ENCODE data around the gene MAP2K3. TPM values are rescaled to one million over a fixed set of nuclear protein-coding genes. Genes with fewer than 3 reads are reported as not detected.

MAP2K3 gene
- total and polyA plus RNA-seq, 2 of the 8 experiments (the other 6 are each of a cell fraction or from before 2014, with no cell fraction given): 16.9 to 33.5 TPM

DNA sequence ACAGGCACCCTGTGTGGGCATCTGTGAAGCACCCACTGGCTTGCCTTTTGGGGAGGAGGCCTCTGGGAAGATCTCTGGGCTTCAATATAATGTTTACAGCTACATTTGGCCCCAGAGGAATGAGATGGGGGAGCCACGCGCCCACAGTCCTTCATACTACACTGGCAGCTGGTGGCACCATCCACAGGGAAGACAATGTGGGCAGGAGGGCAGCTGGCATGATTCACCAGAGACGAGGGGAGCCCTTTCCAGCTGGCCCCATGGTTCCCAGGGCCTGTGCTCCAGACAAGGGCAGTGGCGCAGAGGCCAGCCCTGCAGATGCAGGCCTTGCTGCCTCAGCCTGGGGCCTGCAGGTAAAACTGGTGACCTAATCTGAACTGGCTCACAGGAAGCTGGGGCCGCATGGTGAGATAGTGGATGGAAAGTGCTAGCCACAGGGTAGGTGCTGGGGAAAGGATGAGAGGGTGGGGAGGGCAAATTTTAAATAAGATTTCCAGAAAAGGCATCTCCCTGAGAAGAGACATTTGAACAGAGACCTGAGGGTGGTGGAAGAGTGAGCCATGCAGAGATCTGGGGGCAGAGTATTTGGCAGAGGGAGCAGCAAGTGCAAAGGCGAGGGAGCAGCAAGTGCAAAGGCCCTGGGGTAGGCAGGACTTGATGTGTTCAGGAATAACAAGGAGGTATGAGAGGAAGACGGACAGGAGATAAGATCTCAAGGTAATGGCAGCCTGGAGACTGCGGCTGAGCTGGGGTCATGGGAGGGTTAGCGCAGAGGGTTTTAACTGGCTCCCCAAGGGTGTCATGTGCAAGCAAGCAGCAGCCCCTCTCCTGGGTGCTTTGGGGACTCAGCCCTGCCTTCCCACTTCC lies 79.5 kb downstream of the MAP2K3 start:
- FAIRE-seq (no peak), DNase-seq (ENCODE audit: low read depth in 1 of 2, low spot score in 2 of 2) (no peak)
- CTCF ChIA-PET (ENCODE audit: partially characterized antibody): interaction anchor here (0.7 to 2.0 kb wide), 3 partner anchors 11 to 93 kb away, joined by 3 to 7 read pairs (median 4); no protein-coding TSS in a partner anchor
- WGBS, 2 experiments (ENCODE audit: extremely low coverage in 1 of 2, insufficient coverage in 1 of 2, insufficient read length in 1 of 2, insufficient replicate concordance in 2 of 2, low coverage in 1 of 2, low lambda C conversion rate in 2 of 2, missing lambda C conversion rate in 1 of 2): 87% methylated on average over 9 of the region's 9 CpGs; no CpG with 5 or more reads in 1 of the 2 experiments
- H3K4me3 ChIP-seq (ENCODE audit: extremely low read depth in 1 of 4, insufficient read depth in 2 of 4, low read depth in 3 of 4, low read length in 4 of 4): no peak overlapping the region
- H4K91ac ChIP-seq (replicated peaks; ENCODE audit: insufficient read length, low read length): no peak overlapping the region
- H3K27me3 ChIP-seq (replicated peaks in 1 of 4; ENCODE audit: control insufficient read depth in 3 of 4, extremely low read depth in 1 of 4, insufficient read depth in 3 of 4, low read length in 3 of 4): no peaks in the 10 kb centered on the region; a peak in 2 of 7 replicates
- H4K5ac ChIP-seq (ENCODE audit: insufficient read length, low read depth, low read length): no peak overlapping the region
- peaks cover 0 to 13% (median 6%) of the 10 kb centered on the region in 4 experiments; a peak in 6 of 7 replicates for H3K4me1 ChIP-seq (replicated peaks in 1 of 4; ENCODE audit: control insufficient read depth in 3 of 4, insufficient read depth in 4 of 4, low read length in 3 of 4)
- no peak overlapping the region for H2BK120ac ChIP-seq (replicated peaks; ENCODE audit: low read depth, low read length)
- no peak overlapping the region; the same call in 1 of the 2 replicates for H3K18ac ChIP-seq (ENCODE audit: extremely low read depth, low read length)
- no peak overlapping the region for H3K4ac ChIP-seq (replicated peaks; ENCODE audit: insufficient read length, low read depth, low read length)
- H3K23me2 ChIP-seq (ENCODE audit: low read depth, low read length): peaks cover 15% of the 10 kb centered on the region; the same call in 1 of the 2 replicates
- peaks cover 0 to 4% of the 10 kb centered on the region in 2 experiments for H4K20me1 ChIP-seq (replicated peaks in 1 of 2; ENCODE audit: control insufficient read depth in 1 of 2, insufficient read depth in 2 of 2, low read length in 2 of 2)
- POLR2A ChIA-PET (ENCODE audit: partially characterized antibody): interaction anchor here (1.1 kb wide), 2 partner anchors 9 to 11 kb away, joined by 3 read pairs; no protein-coding TSS in a partner anchor
- 0 out of 2 replicates have a peak overlapping the region, but pooled peaks have one; percentile 13 for H2AK5ac ChIP-seq (ENCODE audit: low read depth, low read length)
- H3K14ac ChIP-seq (ENCODE audit: insufficient read length): no peak overlapping the region
- no peak overlapping the region for H3K27ac ChIP-seq (ENCODE audit: low read depth, low read length)
- H2BK15ac ChIP-seq (ENCODE audit: low read length): no peak overlapping the region
- H2AFZ ChIP-seq (ENCODE audit: low read length): no peak overlapping the region
- H3K9ac ChIP-seq (replicated peaks in 1 of 4; ENCODE audit: extremely low read depth in 1 of 4, low read depth in 3 of 4, low read length in 3 of 4): no peak overlapping the region
- TF ChIP-seq GTF2F1 (IDR thresholded peaks at IDR 0.05; ENCODE audit: borderline replicate concordance, low read depth, low read length): no peak
- H3K56ac ChIP-seq (replicated peaks; ENCODE audit: insufficient read length, low read depth, low read length): no peak overlapping the region
- no peaks in the 10 kb centered on the region for H3K36me3 ChIP-seq (ENCODE audit: control insufficient read depth in 2 of 4, insufficient read depth in 4 of 4, low read length in 3 of 4)
- no peaks in the 10 kb centered on the region for H3K79me2 ChIP-seq (ENCODE audit: control insufficient read depth in 1 of 2, insufficient read depth in 2 of 2, low read length in 2 of 2)
- H4K8ac ChIP-seq (ENCODE audit: extremely low read depth, insufficient read depth, low read length): no peak overlapping the region
- H3K23ac ChIP-seq (ENCODE audit: insufficient read length): no peak overlapping the region
- no peak overlapping the region for H3K4me2 ChIP-seq (ENCODE audit: insufficient read depth in 1 of 2, low read depth in 2 of 2, low read length in 2 of 2)
- H3K9me3 ChIP-seq (ENCODE audit: insufficient read depth in 2 of 2, low read depth in 1 of 2, low read length in 1 of 2): no peaks in the 10 kb centered on the region
- no peak overlapping the region for H2BK12ac ChIP-seq (ENCODE audit: low read depth, low read length)
- no peak overlapping the region for H2BK5ac ChIP-seq (ENCODE audit: low read depth, low read length)
- no peaks in the 10 kb centered on the region for H3K79me1 ChIP-seq (ENCODE audit: low read depth, low read length)
- no peak overlapping the region for H2BK20ac ChIP-seq (ENCODE audit: low read length)
